Ishikawa (cell line): ENCODE measurements around the gene COL28A1.

Source experiments
- CEBPB ChIP-seq: IDR thresholded peaks from 2 replicates; pipeline ENCODE4 v1.6.1; 2012
- EGR1 ChIP-seq: IDR thresholded peaks from 2 replicates; pipeline ENCODE4 v1.6.1; 2012
- EP300 ChIP-seq: IDR thresholded peaks from 2 replicates; pipeline ENCODE4 v1.6.1; 2012; ENCODE audit warnings: borderline replicate concordance
- TF ChIP-seq, protein P1 (sequence below): IDR thresholded peaks from 2 replicates; pipeline ENCODE4 v1.6.1; 2012; ENCODE audit warnings: low read depth, mild to moderate bottlenecking

DNA sequence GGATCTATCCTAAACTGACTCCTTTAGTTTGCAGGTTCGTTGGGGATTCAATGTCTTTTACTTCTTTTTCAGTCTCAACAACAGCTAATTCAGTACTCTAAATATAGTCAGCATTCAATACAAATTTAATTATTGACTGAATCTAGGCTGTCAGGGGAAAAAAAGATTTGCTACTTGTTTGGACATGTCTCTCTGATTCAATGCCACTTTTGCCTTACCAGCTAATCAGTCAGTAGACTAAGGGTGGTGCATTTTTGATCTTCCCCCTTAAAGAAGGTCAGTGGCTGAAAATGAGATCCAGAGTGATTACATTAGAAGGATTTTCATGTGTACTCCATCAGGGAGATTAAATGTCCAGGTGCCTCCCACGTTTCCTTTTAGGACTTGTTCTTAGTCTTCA is 208.2 kb downstream of the COL28A1 start:
- TF ChIP-seq, protein P1, sequence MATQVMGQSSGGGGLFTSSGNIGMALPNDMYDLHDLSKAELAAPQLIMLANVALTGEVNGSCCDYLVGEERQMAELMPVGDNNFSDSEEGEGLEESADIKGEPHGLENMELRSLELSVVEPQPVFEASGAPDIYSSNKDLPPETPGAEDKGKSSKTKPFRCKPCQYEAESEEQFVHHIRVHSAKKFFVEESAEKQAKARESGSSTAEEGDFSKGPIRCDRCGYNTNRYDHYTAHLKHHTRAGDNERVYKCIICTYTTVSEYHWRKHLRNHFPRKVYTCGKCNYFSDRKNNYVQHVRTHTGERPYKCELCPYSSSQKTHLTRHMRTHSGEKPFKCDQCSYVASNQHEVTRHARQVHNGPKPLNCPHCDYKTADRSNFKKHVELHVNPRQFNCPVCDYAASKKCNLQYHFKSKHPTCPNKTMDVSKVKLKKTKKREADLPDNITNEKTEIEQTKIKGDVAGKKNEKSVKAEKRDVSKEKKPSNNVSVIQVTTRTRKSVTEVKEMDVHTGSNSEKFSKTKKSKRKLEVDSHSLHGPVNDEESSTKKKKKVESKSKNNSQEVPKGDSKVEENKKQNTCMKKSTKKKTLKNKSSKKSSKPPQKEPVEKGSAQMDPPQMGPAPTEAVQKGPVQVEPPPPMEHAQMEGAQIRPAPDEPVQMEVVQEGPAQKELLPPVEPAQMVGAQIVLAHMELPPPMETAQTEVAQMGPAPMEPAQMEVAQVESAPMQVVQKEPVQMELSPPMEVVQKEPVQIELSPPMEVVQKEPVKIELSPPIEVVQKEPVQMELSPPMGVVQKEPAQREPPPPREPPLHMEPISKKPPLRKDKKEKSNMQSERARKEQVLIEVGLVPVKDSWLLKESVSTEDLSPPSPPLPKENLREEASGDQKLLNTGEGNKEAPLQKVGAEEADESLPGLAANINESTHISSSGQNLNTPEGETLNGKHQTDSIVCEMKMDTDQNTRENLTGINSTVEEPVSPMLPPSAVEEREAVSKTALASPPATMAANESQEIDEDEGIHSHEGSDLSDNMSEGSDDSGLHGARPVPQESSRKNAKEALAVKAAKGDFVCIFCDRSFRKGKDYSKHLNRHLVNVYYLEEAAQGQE: no peak
- TF ChIP-seq CEBPB (no peak), EGR1 (no peak), EP300 (no peak)
